HG03558 (cell line): ENCODE data around the gene ZSWIM6.

Experiments used
- ATAC-seq: cut with Tn5 transposase; IDR thresholded peaks from one replicate; pipeline ENCODE4 v1.9.1; 2021; ENCODE audit warnings: moderate number of reproducible peaks; ENCODE audit not compliant: unreplicated experiment; ENCODE audit errors: extremely low read depth

The ZSWIM6 gene

GRCh38 chr5:61429906-61430305 is 97.8 kb downstream of the ZSWIM6 start:
- no peak for ATAC-seq

GRCh38 chr5:61431923-61432620 is 100.0 kb downstream of the ZSWIM6 start:
- no peak for ATAC-seq

GRCh38 chr5:61435368-61435767 is 103.3 kb downstream of the ZSWIM6 start:
- no peak for ATAC-seq

- no peak for ATAC-seq
Measured at GRCh38 chr5:61438298-61438970, 106.4 kb downstream of the ZSWIM6 start.

GRCh38 chr5:61440086-61440485 is 108.0 kb downstream of the ZSWIM6 start:
- no peak for ATAC-seq

GRCh38 chr5:61440596-61440995 is 108.5 kb downstream of the ZSWIM6 start:
- ATAC-seq: no peak

- no peak for ATAC-seq
Measured at GRCh38 chr5:61441742-61442141, 109.7 kb downstream of the ZSWIM6 start.

- no peak for ATAC-seq
Measured at GRCh38 chr5:61447780-61448495, 115.9 kb downstream of the ZSWIM6 start.

GRCh38 chr5:61449804-61450492 is 117.9 kb downstream of the ZSWIM6 start:
- no peak for ATAC-seq

- ATAC-seq: no peak
Measured at GRCh38 chr5:61450493-61451279, 118.6 kb downstream of the ZSWIM6 start.

- no peak for ATAC-seq
Measured at GRCh38 chr5:61455179-61456006, 123.3 kb downstream of the ZSWIM6 start.

GRCh38 chr5:61460471-61460870 is 128.4 kb downstream of the ZSWIM6 start:
- no peak for ATAC-seq

GRCh38 chr5:61461417-61461816 is 129.4 kb downstream of the ZSWIM6 start:
- ATAC-seq: no peak

GRCh38 chr5:61461926-61462325 is 129.9 kb downstream of the ZSWIM6 start:
- no peak for ATAC-seq

- no peak for ATAC-seq
Measured at GRCh38 chr5:61463596-61463995, 131.5 kb downstream of the ZSWIM6 start.

- ATAC-seq: no peak
Measured at GRCh38 chr5:61464512-61464911, 132.5 kb downstream of the ZSWIM6 start.

GRCh38 chr5:61465066-61465465 is 133.0 kb downstream of the ZSWIM6 start:
- no peak for ATAC-seq

GRCh38 chr5:61465496-61465895 is 133.4 kb downstream of the ZSWIM6 start:
- no peak for ATAC-seq

GRCh38 chr5:61466017-61466416 is 134.0 kb downstream of the ZSWIM6 start:
- no peak for ATAC-seq
